HepG2 (cell line): ENCODE measurements around the gene ANAPC16. TPM values are rescaled to one million over a fixed set of nuclear protein-coding genes. Genes with fewer than 3 reads are reported as not detected.

Source experiments
- ELF3 ChIP-seq: IDR thresholded peaks from 2 replicates; pipeline ENCODE4 v1.6.1; 2016; ENCODE audit warnings: missing genetic modification reagents, missing compliant biosample characterization
- ESRRA ChIP-seq: sonication (generic); formaldehyde crosslinking; IDR thresholded peaks from 2 replicates; pipeline ENCODE4 v1.5.1; 2020; ENCODE audit warnings: mild to moderate bottlenecking, low read depth, missing genetic modification reagents
- FOSL2 ChIP-seq: sonication (generic); formaldehyde crosslinking; IDR thresholded peaks from 2 replicates; pipeline ENCODE4 v1.4.0; 2020; ENCODE audit warnings: missing genetic modification reagents
- HOXA5 ChIP-seq: sonication (generic); formaldehyde crosslinking; IDR thresholded peaks from 2 replicates; pipeline ENCODE4 v1.4.0; 2020; ENCODE audit warnings: missing genetic modification reagents
- LCORL ChIP-seq, 2 experiments: fragments of 450-650 bp in 1 of 2; sonication (generic) in 1 of 2; formaldehyde crosslinking in 1 of 2; IDR thresholded peaks; 2 replicates each; pipeline versions ENCODE4 v1.5.0 to v1.6.1; 2017 to 2020; ENCODE audit warnings: antibody characterized with exemption in 1 of 2, missing genetic modification reagents in 1 of 2
- MAFF ChIP-seq: IDR thresholded peaks from 2 replicates; pipeline ENCODE4 v1.6.1; 2011; ENCODE audit warnings: low read depth, low read length, improper control_type of control experiment
- MEIS1 ChIP-seq: sonication (generic); formaldehyde crosslinking; IDR thresholded peaks from 2 replicates; pipeline ENCODE4 v1.9.0; 2021; ENCODE audit warnings: mild to moderate bottlenecking, missing genetic modification reagents, moderate library complexity, borderline replicate concordance
- NAIF1 ChIP-seq: sonication (generic); formaldehyde crosslinking; IDR thresholded peaks from 2 replicates; pipeline ENCODE4 v1.5.0; 2020; ENCODE audit warnings: mild to moderate bottlenecking, missing genetic modification reagents, borderline replicate concordance
- NONO ChIP-seq, 2 experiments: fragments of 450-650 bp in 1 of 2; sonication (generic) in 1 of 2; formaldehyde crosslinking in 1 of 2; IDR thresholded peaks in 1 of 2; conservative IDR thresholded peaks in 1 of 2; 2 replicates each; pipeline versions ENCODE4 v1.6.1 to v1.8.0; 2017 to 2022; ENCODE audit warnings: mild to moderate bottlenecking in 1 of 2, missing genetic modification reagents in 1 of 2, moderate library complexity in 1 of 2
- POLR2A ChIP-seq, 2 experiments: IDR thresholded peaks; 2 replicates each; pipeline ENCODE4 v1.6.1; 2011; ENCODE audit warnings: low read depth in 2 of 2, low read length in 2 of 2, mild to moderate bottlenecking in 1 of 2, moderate library complexity in 1 of 2; ENCODE audit not compliant: insufficient read depth in 1 of 2
- REPIN1 ChIP-seq: sonication (generic); formaldehyde crosslinking; IDR thresholded peaks from 2 replicates; pipeline ENCODE4 v1.8.0; 2022; ENCODE audit warnings: missing genetic modification reagents, low read depth, mild to moderate bottlenecking, borderline replicate concordance
- SRSF1 ChIP-seq: fragments of 200-400 bp; formaldehyde crosslinking; optimal IDR thresholded peaks from 2 replicates; pipeline ENCODE3; 2017; ENCODE audit warnings: mild to moderate bottlenecking, low read depth, low read length, moderate library complexity
- ZNF292 ChIP-seq: sonication (generic); formaldehyde crosslinking; IDR thresholded peaks from 2 replicates; pipeline ENCODE4 v1.8.1; 2022; ENCODE audit warnings: mild to moderate bottlenecking, low read depth, missing genetic modification reagents, borderline replicate concordance
- ZNF343 ChIP-seq: sonication (generic); formaldehyde crosslinking; IDR thresholded peaks from 2 replicates; pipeline ENCODE4 v1.4.0; 2020; ENCODE audit warnings: mild to moderate bottlenecking, missing genetic modification reagents
- ZNF7 ChIP-seq: IDR thresholded peaks from 2 replicates; pipeline ENCODE4 v1.6.1; 2016; ENCODE audit warnings: missing biosample characterization, missing genetic modification reagents
- polyA plus RNA-seq, 8 experiments: library from polyadenylated mRNA; depleted of rRNA in 3 of 8; stranded (reverse) in 7 of 8; unstranded in 1 of 8; fragments of >200 nt; fragmentation: Illumina TruSeq in 4 of 8; extraction: Trizol in 4 of 8; gene quantifications; 2 replicates each; pipeline versions ENCODE4 v1.2.1 to v1.2.3, GENCODE V29; 2011 to 2016; ENCODE audit warnings: low read depth in 4 of 8, missing spikeins in 1 of 8, mixed read lengths in 1 of 8; ENCODE audit not compliant: insufficient read depth in 1 of 8
- total RNA-seq, 5 experiments: library from RNA; depleted of rRNA; stranded (reverse); fragments of >200 nt; fragmentation: Illumina TruSeq; extraction: Trizol; gene quantifications; 2 replicates each; pipeline ENCODE4 v1.2.3, GENCODE V29; 2016; ENCODE audit warnings: low read depth in 1 of 5
- TF ChIP-seq, protein P1 (sequence below): sonication (generic); formaldehyde crosslinking; IDR thresholded peaks from 2 replicates; pipeline ENCODE4 v1.8.1; 2023; ENCODE audit warnings: mild to moderate bottlenecking, missing genetic modification reagents
- TF ChIP-seq, protein P2 (sequence below): sonication (generic); formaldehyde crosslinking; IDR thresholded peaks from 2 replicates; pipeline ENCODE4 v1.4.0; 2020; ENCODE audit warnings: missing genetic modification reagents
- TF ChIP-seq, protein P3 (sequence below): IDR thresholded peaks from 2 replicates; pipeline ENCODE4 v1.6.1; 2016; ENCODE audit warnings: missing genetic modification reagents, missing compliant biosample characterization
- TF ChIP-seq, protein P4 (sequence below): sonication (generic); formaldehyde crosslinking; IDR thresholded peaks from 2 replicates; pipeline ENCODE4 v1.9.0; 2022; ENCODE audit warnings: low read depth, missing genetic modification reagents
- TF ChIP-seq, protein P5 (sequence below), 2 experiments: fragments of 450-650 bp in 1 of 2; sonication (generic) in 1 of 2; formaldehyde crosslinking; IDR thresholded peaks; 2 replicates each; pipeline versions ENCODE4 v1.5.0 to v1.8.0; 2020 to 2022; ENCODE audit warnings: mild to moderate bottlenecking in 1 of 2, missing genetic modification reagents in 1 of 2
- TF ChIP-seq, protein P6 (sequence below): sonication (generic); formaldehyde crosslinking; IDR thresholded peaks from 2 replicates; pipeline ENCODE4 v1.5.1; 2020; ENCODE audit warnings: mild to moderate bottlenecking, moderate library complexity, missing genetic modification reagents

Gene ANAPC16
- total and polyA plus RNA-seq, 2 of the 13 experiments (the other 11 are each of a cell fraction or from before 2014, with no cell fraction given) = 74.8 to 89.4 TPM

DNA sequence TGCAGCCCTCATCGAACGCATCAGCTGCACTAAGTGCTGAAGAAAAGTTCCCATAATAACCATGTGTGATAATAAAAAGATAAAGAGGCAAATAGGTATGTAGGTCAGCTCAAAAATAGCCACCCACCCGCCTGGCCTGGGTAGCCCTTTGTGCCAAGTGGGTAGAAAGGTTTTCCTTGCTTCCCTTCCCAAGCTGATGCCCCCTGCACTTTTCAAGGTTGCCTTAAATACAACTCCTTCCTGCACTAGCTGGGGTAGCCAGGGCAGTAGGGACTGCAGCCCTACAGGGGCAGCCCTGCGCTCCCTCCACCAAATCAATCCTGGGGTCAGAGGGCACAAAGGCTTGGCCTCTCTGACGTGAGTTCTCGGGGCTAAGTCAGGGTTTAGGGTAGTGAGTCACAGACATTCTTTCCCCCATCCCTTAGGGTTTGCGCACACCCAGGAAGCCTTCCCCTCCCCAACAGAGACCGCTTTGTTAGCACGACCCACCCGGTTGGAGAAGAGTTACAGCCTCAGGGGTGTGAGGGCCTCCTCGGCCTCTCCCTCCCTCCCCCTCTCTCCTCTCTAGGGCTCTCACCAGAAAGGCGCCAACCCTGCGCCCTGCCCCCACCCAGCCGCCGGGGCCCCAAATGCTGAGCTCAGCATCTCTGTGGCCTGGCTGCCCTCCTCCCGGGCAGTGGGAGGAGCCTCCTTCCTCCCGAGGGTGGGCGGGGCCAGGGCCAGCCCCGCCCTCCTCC lies 44.6 kb downstream of the ANAPC16 start (continued):
- TF ChIP-seq, protein P1, sequence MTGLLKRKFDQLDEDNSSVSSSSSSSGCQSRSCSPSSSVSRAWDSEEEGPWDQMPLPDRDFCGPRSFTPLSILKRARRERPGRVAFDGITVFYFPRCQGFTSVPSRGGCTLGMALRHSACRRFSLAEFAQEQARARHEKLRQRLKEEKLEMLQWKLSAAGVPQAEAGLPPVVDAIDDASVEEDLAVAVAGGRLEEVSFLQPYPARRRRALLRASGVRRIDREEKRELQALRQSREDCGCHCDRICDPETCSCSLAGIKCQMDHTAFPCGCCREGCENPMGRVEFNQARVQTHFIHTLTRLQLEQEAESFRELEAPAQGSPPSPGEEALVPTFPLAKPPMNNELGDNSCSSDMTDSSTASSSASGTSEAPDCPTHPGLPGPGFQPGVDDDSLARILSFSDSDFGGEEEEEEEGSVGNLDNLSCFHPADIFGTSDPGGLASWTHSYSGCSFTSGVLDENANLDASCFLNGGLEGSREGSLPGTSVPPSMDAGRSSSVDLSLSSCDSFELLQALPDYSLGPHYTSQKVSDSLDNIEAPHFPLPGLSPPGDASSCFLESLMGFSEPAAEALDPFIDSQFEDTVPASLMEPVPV = peak; percentile 84; the same call in 1 of the 2 replicates
- TF ChIP-seq, protein P2, sequence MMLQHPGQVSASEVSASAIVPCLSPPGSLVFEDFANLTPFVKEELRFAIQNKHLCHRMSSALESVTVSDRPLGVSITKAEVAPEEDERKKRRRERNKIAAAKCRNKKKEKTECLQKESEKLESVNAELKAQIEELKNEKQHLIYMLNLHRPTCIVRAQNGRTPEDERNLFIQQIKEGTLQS = peak; percentile 62; the same call in 1 of the 2 replicates
- TF ChIP-seq NAIF1 (CRISPR knock-in tag) (no peak; the same call in 1 of the 2 replicates), ELF3 (peak; percentile 52; the same call in 1 of the 2 replicates), FOSL2 (CRISPR knock-in tag) (peak; percentile 93), HOXA5 (CRISPR knock-in tag) (peak; percentile 21; the same call in 1 of the 2 replicates), ZNF7 (CRISPR knock-in tag) (no peak), NONO (IDR thresholded peaks at IDR 0.05) (no peak), NONO (CRISPR knock-in tag; conservative IDR thresholded peaks at IDR 0.05) (peak; percentile 75; the same call in 1 of the 2 replicates), POLR2A (IDR thresholded peaks at IDR 0.05; ENCODE audit: insufficient read depth in 1 of 2, low read depth in 2 of 2, low read length in 2 of 2) (peak in 1 of 2 experiments; percentile 19; a peak in 1 of 4 replicates), LCORL (IDR thresholded peaks at IDR 0.05) (peak; percentile 73), LCORL (CRISPR knock-in tag; IDR thresholded peaks at IDR 0.05) (peak; percentile 97), ZNF292 (peak; percentile 53; the same call in 1 of the 2 replicates), REPIN1 (0 out of 2 replicates have a peak, but pooled peaks have one; percentile 29), MAFF (peak; percentile 98), MEIS1 (CRISPR knock-in tag) (peak; percentile 29; the same call in 1 of the 2 replicates), ESRRA (CRISPR knock-in tag) (peak; percentile 45; the same call in 1 of the 2 replicates), ZNF343 (peak; percentile 50; the same call in 1 of the 2 replicates), SRSF1 (peak; percentile 67)
- TF ChIP-seq, protein P3, sequence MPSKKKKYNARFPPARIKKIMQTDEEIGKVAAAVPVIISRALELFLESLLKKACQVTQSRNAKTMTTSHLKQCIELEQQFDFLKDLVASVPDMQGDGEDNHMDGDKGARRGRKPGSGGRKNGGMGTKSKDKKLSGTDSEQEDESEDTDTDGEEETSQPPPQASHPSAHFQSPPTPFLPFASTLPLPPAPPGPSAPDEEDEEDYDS = 0 out of 2 replicates have a peak, but pooled peaks have one; percentile 63
- TF ChIP-seq, protein P4, sequence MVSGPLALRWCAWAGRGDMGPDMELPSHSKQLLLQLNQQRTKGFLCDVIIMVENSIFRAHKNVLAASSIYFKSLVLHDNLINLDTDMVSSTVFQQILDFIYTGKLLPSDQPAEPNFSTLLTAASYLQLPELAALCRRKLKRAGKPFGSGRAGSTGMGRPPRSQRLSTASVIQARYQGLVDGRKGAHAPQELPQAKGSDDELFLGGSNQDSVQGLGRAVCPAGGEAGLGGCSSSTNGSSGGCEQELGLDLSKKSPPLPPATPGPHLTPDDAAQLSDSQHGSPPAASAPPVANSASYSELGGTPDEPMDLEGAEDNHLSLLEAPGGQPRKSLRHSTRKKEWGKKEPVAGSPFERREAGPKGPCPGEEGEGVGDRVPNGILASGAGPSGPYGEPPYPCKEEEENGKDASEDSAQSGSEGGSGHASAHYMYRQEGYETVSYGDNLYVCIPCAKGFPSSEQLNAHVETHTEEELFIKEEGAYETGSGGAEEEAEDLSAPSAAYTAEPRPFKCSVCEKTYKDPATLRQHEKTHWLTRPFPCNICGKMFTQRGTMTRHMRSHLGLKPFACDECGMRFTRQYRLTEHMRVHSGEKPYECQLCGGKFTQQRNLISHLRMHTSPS (CRISPR knock-in tag) = peak; percentile 76
- TF ChIP-seq, protein P5, sequence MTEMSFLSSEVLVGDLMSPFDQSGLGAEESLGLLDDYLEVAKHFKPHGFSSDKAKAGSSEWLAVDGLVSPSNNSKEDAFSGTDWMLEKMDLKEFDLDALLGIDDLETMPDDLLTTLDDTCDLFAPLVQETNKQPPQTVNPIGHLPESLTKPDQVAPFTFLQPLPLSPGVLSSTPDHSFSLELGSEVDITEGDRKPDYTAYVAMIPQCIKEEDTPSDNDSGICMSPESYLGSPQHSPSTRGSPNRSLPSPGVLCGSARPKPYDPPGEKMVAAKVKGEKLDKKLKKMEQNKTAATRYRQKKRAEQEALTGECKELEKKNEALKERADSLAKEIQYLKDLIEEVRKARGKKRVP (CRISPR knock-in tag; IDR thresholded peaks at IDR 0.05) = peak in 1 of 2 experiments; percentile 76; a peak in 2 of 4 replicates
- TF ChIP-seq, protein P6, sequence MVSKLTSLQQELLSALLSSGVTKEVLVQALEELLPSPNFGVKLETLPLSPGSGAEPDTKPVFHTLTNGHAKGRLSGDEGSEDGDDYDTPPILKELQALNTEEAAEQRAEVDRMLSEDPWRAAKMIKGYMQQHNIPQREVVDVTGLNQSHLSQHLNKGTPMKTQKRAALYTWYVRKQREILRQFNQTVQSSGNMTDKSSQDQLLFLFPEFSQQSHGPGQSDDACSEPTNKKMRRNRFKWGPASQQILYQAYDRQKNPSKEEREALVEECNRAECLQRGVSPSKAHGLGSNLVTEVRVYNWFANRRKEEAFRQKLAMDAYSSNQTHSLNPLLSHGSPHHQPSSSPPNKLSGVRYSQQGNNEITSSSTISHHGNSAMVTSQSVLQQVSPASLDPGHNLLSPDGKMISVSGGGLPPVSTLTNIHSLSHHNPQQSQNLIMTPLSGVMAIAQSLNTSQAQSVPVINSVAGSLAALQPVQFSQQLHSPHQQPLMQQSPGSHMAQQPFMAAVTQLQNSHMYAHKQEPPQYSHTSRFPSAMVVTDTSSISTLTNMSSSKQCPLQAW (CRISPR knock-in tag) = no peak; the same call in 1 of the 2 replicates
